H9 (cell line): ENCODE data around the gene CDH23. TPM values are rescaled to one million over a fixed set of nuclear protein-coding genes. Genes with fewer than 3 reads are reported as not detected.

Source experiments
- DNase-seq: peaks from one replicate; pipeline ENCODE4 v3.0.0-alpha.2; 2017
- H2AFZ ChIP-seq: one replicate; pipeline ENCODE4 v1.6.1; 2013; ENCODE audit warnings: mild to moderate bottlenecking, low read length, control low read depth, moderate library complexity
- H2AK5ac ChIP-seq: 2 replicates; pipeline ENCODE4 v1.6.1; 2013; ENCODE audit warnings: low read length, control low read depth, mixed read lengths; ENCODE audit not compliant: insufficient read length
- H2BK120ac ChIP-seq: one replicate; pipeline ENCODE4 v1.6.1; 2013; ENCODE audit warnings: low read depth, mild to moderate bottlenecking, low read length, control low read depth, inconsistent platforms; ENCODE audit not compliant: poor library complexity, severe bottlenecking
- H2BK12ac ChIP-seq: 2 replicates; pipeline ENCODE4 v1.6.1; 2013; ENCODE audit warnings: low read length, control low read depth, mixed read lengths, low read depth; ENCODE audit not compliant: insufficient read length
- H2BK15ac ChIP-seq: 2 replicates; pipeline ENCODE4 v1.6.1; 2013; ENCODE audit warnings: low read depth, low read length, control low read depth
- H2BK20ac ChIP-seq: one replicate; pipeline ENCODE4 v1.6.1; 2013; ENCODE audit warnings: low read depth, mild to moderate bottlenecking, low read length, control low read depth, inconsistent platforms; ENCODE audit not compliant: poor library complexity, severe bottlenecking
- H2BK5ac ChIP-seq: 2 replicates; pipeline ENCODE4 v1.6.1; 2013; ENCODE audit warnings: low read length, control low read depth, mixed read lengths; ENCODE audit not compliant: insufficient read length
- H3K14ac ChIP-seq: 2 replicates; pipeline ENCODE4 v1.6.1; 2013; ENCODE audit warnings: low read length, control low read depth; ENCODE audit not compliant: insufficient read depth
- H3K18ac ChIP-seq: 2 replicates; pipeline ENCODE4 v1.6.1; 2013; ENCODE audit warnings: low read depth, mild to moderate bottlenecking, mixed read lengths, low read length, control low read depth; ENCODE audit not compliant: insufficient read length
- H3K23ac ChIP-seq: 2 replicates; pipeline ENCODE4 v1.6.1; 2013; ENCODE audit warnings: low read length, control low read depth, mixed read lengths, low read depth; ENCODE audit not compliant: insufficient read length
- H3K23me2 ChIP-seq: 2 replicates; pipeline ENCODE4 v1.6.1; 2013; ENCODE audit warnings: low read depth, mild to moderate bottlenecking, mixed read lengths, low read length, control low read depth; ENCODE audit not compliant: insufficient read length, poor library complexity, severe bottlenecking
- H3K27ac ChIP-seq: 2 replicates; pipeline ENCODE4 v1.5.1; 2013; ENCODE audit warnings: low read length, control low read depth, mixed read lengths, low read depth; ENCODE audit not compliant: insufficient read length
- H3K27me3 ChIP-seq: 2 replicates; pipeline ENCODE4 v1.6.1; 2013; ENCODE audit warnings: low read length, control low read depth, inconsistent platforms; ENCODE audit not compliant: insufficient read depth
- H3K4ac ChIP-seq: 2 replicates; pipeline ENCODE4 v1.6.1; 2013; ENCODE audit warnings: low read depth, mild to moderate bottlenecking, control low read depth, inconsistent platforms, low read length, moderate library complexity
- H3K4me1 ChIP-seq: 2 replicates; pipeline ENCODE4 v1.6.1; 2013; ENCODE audit warnings: low read length, control low read depth, inconsistent platforms; ENCODE audit not compliant: insufficient read depth
- H3K4me2 ChIP-seq: 2 replicates; pipeline ENCODE4 v1.6.1; 2013; ENCODE audit warnings: low read length, control low read depth, mixed read lengths; ENCODE audit not compliant: insufficient read length, insufficient read depth
- H3K56ac ChIP-seq: 2 replicates; pipeline ENCODE4 v1.6.1; 2013; ENCODE audit warnings: low read depth, mild to moderate bottlenecking, mixed read lengths, low read length, control low read depth; ENCODE audit not compliant: insufficient read length
- H3K79me1 ChIP-seq: 2 replicates; pipeline ENCODE4 v1.6.1; 2013; ENCODE audit warnings: low read depth, mild to moderate bottlenecking, moderate library complexity, low read length, control low read depth, inconsistent platforms; ENCODE audit not compliant: insufficient read depth, poor library complexity, severe bottlenecking
- H3K79me2 ChIP-seq: 2 replicates; pipeline ENCODE4 v1.6.1; 2013; ENCODE audit warnings: low read length, control low read depth, inconsistent platforms; ENCODE audit not compliant: insufficient read depth
- H3K9ac ChIP-seq: 2 replicates; pipeline ENCODE4 v1.6.1; 2013; ENCODE audit warnings: low read length, control low read depth, mixed read lengths; ENCODE audit not compliant: insufficient read length; ENCODE audit errors: extremely low read depth
- H3K9me3 ChIP-seq: one replicate; pipeline ENCODE4 v1.6.1; 2013; ENCODE audit warnings: low read depth, low read length, inconsistent platforms; ENCODE audit not compliant: control insufficient read depth
- H3T11ph ChIP-seq: one replicate; pipeline ENCODE4 v1.6.1; 2013; ENCODE audit warnings: mild to moderate bottlenecking, low read length, control low read depth, inconsistent platforms
- H4K20me1 ChIP-seq: one replicate; pipeline ENCODE4 v1.6.1; 2013; ENCODE audit not compliant: control insufficient read depth, insufficient read length, insufficient read depth
- H4K5ac ChIP-seq: 2 replicates; pipeline ENCODE4 v1.6.1; 2013; ENCODE audit warnings: low read depth, mild to moderate bottlenecking, mixed read lengths, low read length, control low read depth; ENCODE audit not compliant: insufficient read length
- H4K8ac ChIP-seq: replicated peaks from 2 replicates; pipeline ENCODE4 v1.6.1; 2013; ENCODE audit warnings: low read length, control low read depth, mixed read lengths, low read depth; ENCODE audit not compliant: insufficient read length
- H4K91ac ChIP-seq: 2 replicates; pipeline ENCODE4 v1.6.1; 2013; ENCODE audit warnings: low read depth, mild to moderate bottlenecking, moderate library complexity, mixed read lengths, low read length, control low read depth; ENCODE audit not compliant: insufficient read length
- H3K27ac Mint-ChIP-seq, 3 experiments: 2 replicates in 2 of 3; 3 replicates in 1 of 3; pipeline ENCODE4 v1.8.0; 2020 to 2021; ENCODE audit warnings: mixed read lengths in 3 of 3, mild to moderate bottlenecking in 1 of 3, moderate library complexity in 1 of 3
- H3K27me3 Mint-ChIP-seq: 2 replicates; pipeline ENCODE4 v1.8.0; 2021; ENCODE audit warnings: low read depth, mild to moderate bottlenecking, moderate library complexity, mixed read lengths
- H3K36me3 Mint-ChIP-seq, 3 experiments: 2 replicates in 2 of 3; 3 replicates in 1 of 3; pipeline ENCODE4 v1.8.0; 2020 to 2021; ENCODE audit warnings: low read depth in 3 of 3, mixed read lengths in 3 of 3; ENCODE audit not compliant: insufficient read depth in 1 of 3
- H3K4me1 Mint-ChIP-seq, 2 experiments: 2 replicates each; pipeline ENCODE4 v1.8.0; 2020; ENCODE audit warnings: mixed read lengths in 2 of 2
- H3K4me3 Mint-ChIP-seq, 2 experiments: 2 replicates in 1 of 2; 3 replicates in 1 of 2; pipeline ENCODE4 v1.8.0; 2020 to 2021; ENCODE audit warnings: mild to moderate bottlenecking in 2 of 2, mixed read lengths in 2 of 2, moderate library complexity in 1 of 2
- H3K9me3 Mint-ChIP-seq, 2 experiments: 2 replicates in 1 of 2; 3 replicates in 1 of 2; pipeline ENCODE4 v1.8.0; 2020; ENCODE audit warnings: mild to moderate bottlenecking in 2 of 2, mixed read lengths in 2 of 2, moderate library complexity in 1 of 2
- WGBS: extraction: QIAGEN DNeasy Blood & Tissue Kit; methylation state at CpG from one replicate; pipeline ENCODE4 v1.1.7; 2013; ENCODE audit warnings: missing lambda C conversion rate, low lambda C conversion rate, mixed read lengths; ENCODE audit not compliant: insufficient read length; ENCODE audit errors: extremely low coverage; 5-methylcytosine and 5-hydroxymethylcytosine counted together
- total RNA-seq: library from RNA; stranded (reverse); gene quantifications from 2 replicates; pipeline ENCODE4 v1.2.1, GENCODE V29; 2021
- TF ChIP-seq, protein P1 (sequence below): fragments of 200-600 bp; sonication (generic); conservative IDR thresholded peaks from 3 replicates; pipeline ENCODE4 v1.8.0; 2021; ENCODE audit warnings: antibody characterized with exemption, mild to moderate bottlenecking

The CDH23 gene
- total RNA-seq, 1 experiment from 2014 or later = 2.1 TPM

DNA sequence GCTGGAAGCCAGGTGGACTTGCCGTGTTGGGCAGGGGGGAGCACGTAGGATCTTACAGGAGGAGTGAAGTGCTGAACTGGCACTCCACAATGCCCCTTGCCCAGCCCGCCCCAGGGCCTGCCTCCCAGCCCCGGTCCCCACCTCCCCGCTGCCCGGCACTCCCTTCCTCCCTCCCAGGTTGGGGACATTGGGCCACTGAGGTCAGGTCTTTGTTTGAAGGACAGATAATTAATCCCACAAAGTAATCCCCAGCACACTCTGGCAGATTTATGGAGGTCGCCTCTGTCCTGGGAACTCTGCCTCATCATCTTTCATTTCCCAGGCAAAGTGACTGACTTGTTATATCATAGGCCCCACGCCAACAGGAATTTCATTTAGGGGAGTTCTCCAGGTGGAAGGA is 200.0 kb downstream of the CDH23 start:
- Histone ChIP-seq H3K23me2 (no peaks in the 10 kb centered on the region), H3K27me3 (no peaks in the 10 kb centered on the region), H4K5ac (no peak overlapping the region), H3K4me2 (no peak overlapping the region), H4K91ac (no peak overlapping the region), H2BK120ac (no peak overlapping the region), H4K20me1 (no peaks in the 10 kb centered on the region), H3T11ph (no peak overlapping the region), H2BK20ac (no peak overlapping the region), H3K56ac (no peak overlapping the region), H3K79me1 (no peaks in the 10 kb centered on the region), H2AFZ (no peak overlapping the region), H2BK12ac (no peak overlapping the region), H3K27ac (no peak overlapping the region), H4K8ac (no peak overlapping the region), H3K9ac (no peak overlapping the region), H3K4me1 (no peaks in the 10 kb centered on the region), H2BK5ac (no peak overlapping the region), H3K14ac (no peak overlapping the region), H3K4ac (no peak overlapping the region), H2AK5ac (no peak overlapping the region), H3K9me3 (no peaks in the 10 kb centered on the region), H3K79me2 (no peaks in the 10 kb centered on the region), H3K18ac (no peak overlapping the region), H3K23ac (no peak overlapping the region), H2BK15ac (no peak overlapping the region)
- H3K9me3 Mint-ChIP-seq = no peaks in the 10 kb centered on the region
- H3K4me3 Mint-ChIP-seq = no peak overlapping the region
- H3K27me3 Mint-ChIP-seq = peaks cover 5% of the 10 kb centered on the region
- WGBS = no CpG with 5 or more reads among the region's 8 CpGs
- H3K36me3 Mint-ChIP-seq = no peaks in the 10 kb centered on the region; a peak in 1 of 7 replicates
- H3K4me1 Mint-ChIP-seq = peaks cover 2 to 14% of the 10 kb centered on the region in 2 experiments; a peak in 3 of 4 replicates
- H3K27ac Mint-ChIP-seq = no peak overlapping the region
- no peak for DNase-seq
- TF ChIP-seq, protein P1, sequence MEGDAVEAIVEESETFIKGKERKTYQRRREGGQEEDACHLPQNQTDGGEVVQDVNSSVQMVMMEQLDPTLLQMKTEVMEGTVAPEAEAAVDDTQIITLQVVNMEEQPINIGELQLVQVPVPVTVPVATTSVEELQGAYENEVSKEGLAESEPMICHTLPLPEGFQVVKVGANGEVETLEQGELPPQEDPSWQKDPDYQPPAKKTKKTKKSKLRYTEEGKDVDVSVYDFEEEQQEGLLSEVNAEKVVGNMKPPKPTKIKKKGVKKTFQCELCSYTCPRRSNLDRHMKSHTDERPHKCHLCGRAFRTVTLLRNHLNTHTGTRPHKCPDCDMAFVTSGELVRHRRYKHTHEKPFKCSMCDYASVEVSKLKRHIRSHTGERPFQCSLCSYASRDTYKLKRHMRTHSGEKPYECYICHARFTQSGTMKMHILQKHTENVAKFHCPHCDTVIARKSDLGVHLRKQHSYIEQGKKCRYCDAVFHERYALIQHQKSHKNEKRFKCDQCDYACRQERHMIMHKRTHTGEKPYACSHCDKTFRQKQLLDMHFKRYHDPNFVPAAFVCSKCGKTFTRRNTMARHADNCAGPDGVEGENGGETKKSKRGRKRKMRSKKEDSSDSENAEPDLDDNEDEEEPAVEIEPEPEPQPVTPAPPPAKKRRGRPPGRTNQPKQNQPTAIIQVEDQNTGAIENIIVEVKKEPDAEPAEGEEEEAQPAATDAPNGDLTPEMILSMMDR = no peak
